ENCODE measurements around the gene SRSF5. TPM values are rescaled to one million over a fixed set of nuclear protein-coding genes. Genes with fewer than 3 reads are reported as not detected.

Gene SRSF5
- polyA plus RNA-seq, 3 donors: 410 to 554 (median 502) TPM

DNA sequence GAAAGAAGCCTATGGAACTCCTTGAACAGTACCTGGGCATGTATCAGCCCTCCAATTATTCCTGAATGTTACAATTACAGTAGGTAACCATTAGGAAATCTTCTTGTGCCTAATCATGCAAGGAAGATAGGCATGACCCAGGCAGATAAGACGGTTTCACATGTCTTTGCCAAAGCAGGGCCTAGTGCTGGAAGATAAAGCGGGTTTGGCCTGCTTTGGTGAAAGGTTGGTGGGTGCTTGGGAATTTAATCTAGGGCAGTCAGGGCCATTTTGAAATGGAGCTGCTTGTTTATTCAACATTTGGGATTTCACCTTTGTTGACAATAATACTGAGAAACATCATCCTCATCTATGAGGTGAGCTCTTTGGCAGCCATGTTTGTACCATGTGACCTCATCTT, 12.5 kb upstream of the SRSF5 start:
- no peak overlapping the region for H3K4me3 Mint-ChIP-seq
- DNase-seq: no peak
- H3K27me3 Mint-ChIP-seq (ENCODE audit: low read depth in 3 of 3): peaks cover 0 to 4% (median 0%) of the 10 kb centered on the region in 3 donors
- H2AFZ ChIP-seq (ENCODE audit: insufficient read depth, low read depth, low read length, poor library complexity, severe bottlenecking): no peak overlapping the region
- no peaks in the 10 kb centered on the region for H3K79me2 ChIP-seq (ENCODE audit: insufficient read depth, low read length)
- H3K4me3 ChIP-seq (replicated peaks in 1 of 3; ENCODE audit: low read depth in 2 of 3, low read length in 3 of 3): no peak overlapping the region
- no peak overlapping the region for H3K9ac ChIP-seq (ENCODE audit: insufficient read depth, low read length, poor library complexity, severe bottlenecking)
- WGBS (ENCODE audit: insufficient coverage): 93% methylated on average over 2 of the region's 2 CpGs
- H3K9me3 Mint-ChIP-seq: peaks cover 0 to 7% (median 2%) of the 10 kb centered on the region in 7 donors
- H3K27ac ChIP-seq (ENCODE audit: low read depth in 1 of 2, low read length in 2 of 2): no peak overlapping the region
- intact Hi-C loops (cut with micrococcal nuclease): no loop called here
- H3K4me2 ChIP-seq (replicated peaks; ENCODE audit: extremely low read depth, low read length, poor library complexity, severe bottlenecking): no peak overlapping the region
- H3K4me1 Mint-ChIP-seq: peaks cover 20% of the 10 kb centered on the region
- no peaks in the 10 kb centered on the region for H3K27me3 ChIP-seq (ENCODE audit: control insufficient read depth in 2 of 2, insufficient read depth in 2 of 2, low read length in 2 of 2)
- TF ChIP-seq, protein P1, sequence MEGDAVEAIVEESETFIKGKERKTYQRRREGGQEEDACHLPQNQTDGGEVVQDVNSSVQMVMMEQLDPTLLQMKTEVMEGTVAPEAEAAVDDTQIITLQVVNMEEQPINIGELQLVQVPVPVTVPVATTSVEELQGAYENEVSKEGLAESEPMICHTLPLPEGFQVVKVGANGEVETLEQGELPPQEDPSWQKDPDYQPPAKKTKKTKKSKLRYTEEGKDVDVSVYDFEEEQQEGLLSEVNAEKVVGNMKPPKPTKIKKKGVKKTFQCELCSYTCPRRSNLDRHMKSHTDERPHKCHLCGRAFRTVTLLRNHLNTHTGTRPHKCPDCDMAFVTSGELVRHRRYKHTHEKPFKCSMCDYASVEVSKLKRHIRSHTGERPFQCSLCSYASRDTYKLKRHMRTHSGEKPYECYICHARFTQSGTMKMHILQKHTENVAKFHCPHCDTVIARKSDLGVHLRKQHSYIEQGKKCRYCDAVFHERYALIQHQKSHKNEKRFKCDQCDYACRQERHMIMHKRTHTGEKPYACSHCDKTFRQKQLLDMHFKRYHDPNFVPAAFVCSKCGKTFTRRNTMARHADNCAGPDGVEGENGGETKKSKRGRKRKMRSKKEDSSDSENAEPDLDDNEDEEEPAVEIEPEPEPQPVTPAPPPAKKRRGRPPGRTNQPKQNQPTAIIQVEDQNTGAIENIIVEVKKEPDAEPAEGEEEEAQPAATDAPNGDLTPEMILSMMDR (IDR thresholded peaks at IDR 0.05): no peak
- no peaks in the 10 kb centered on the region for H3K36me3 ChIP-seq (replicated peaks in 1 of 2; ENCODE audit: control insufficient read depth in 1 of 2, insufficient read depth in 2 of 2, low read length in 2 of 2)
- no peaks in the 10 kb centered on the region for H3K36me3 Mint-ChIP-seq
- H4K20me1 ChIP-seq (ENCODE audit: insufficient read depth, low read length): no peaks in the 10 kb centered on the region
- H3K4me1 ChIP-seq (ENCODE audit: control insufficient read depth in 1 of 2, insufficient read depth in 2 of 2, low read length in 2 of 2): peaks cover 4 to 7% of the 10 kb centered on the region in 2 donors
- H3K27ac Mint-ChIP-seq: peak overlapping the region in 1 of 7 donors; percentile 26
- no peaks in the 10 kb centered on the region for H3K9me3 ChIP-seq (replicated peaks in 1 of 2; ENCODE audit: control insufficient read depth in 1 of 2, insufficient read depth in 1 of 2, low read length in 2 of 2)

GRCh38 chr14:69755296-69755695, 11.6 kb upstream of the SRSF5 start:
- Histone ChIP-seq H3K9me3 (replicated peaks in 1 of 2; ENCODE audit: control insufficient read depth in 1 of 2, insufficient read depth in 1 of 2, low read length in 2 of 2) (no peaks in the 10 kb centered on the region), H3K27me3 (ENCODE audit: control insufficient read depth in 2 of 2, insufficient read depth in 2 of 2, low read length in 2 of 2) (no peaks in the 10 kb centered on the region), H3K27ac (ENCODE audit: low read depth in 1 of 2, low read length in 2 of 2) (no peak overlapping the region), H3K4me1 (ENCODE audit: control insufficient read depth in 1 of 2, insufficient read depth in 2 of 2, low read length in 2 of 2) (peaks cover 4 to 7% of the 10 kb centered on the region in 2 donors), H3K9ac (ENCODE audit: insufficient read depth, low read length, poor library complexity, severe bottlenecking) (no peak overlapping the region), H3K36me3 (replicated peaks in 1 of 2; ENCODE audit: control insufficient read depth in 1 of 2, insufficient read depth in 2 of 2, low read length in 2 of 2) (no peaks in the 10 kb centered on the region), H3K4me3 (replicated peaks in 1 of 3; ENCODE audit: low read depth in 2 of 3, low read length in 3 of 3) (no peak overlapping the region), H3K79me2 (ENCODE audit: insufficient read depth, low read length) (no peaks in the 10 kb centered on the region), H4K20me1 (ENCODE audit: insufficient read depth, low read length) (no peaks in the 10 kb centered on the region), H2AFZ (ENCODE audit: insufficient read depth, low read depth, low read length, poor library complexity, severe bottlenecking) (peak overlapping the region; percentile 34), H3K4me2 (replicated peaks; ENCODE audit: extremely low read depth, low read length, poor library complexity, severe bottlenecking) (no peak overlapping the region)
- Mint-ChIP-seq H3K4me3 (no peak overlapping the region), H3K27ac (no peak overlapping the region), H3K36me3 (no peaks in the 10 kb centered on the region), H3K9me3 (peaks cover 0 to 7% (median 2%) of the 10 kb centered on the region in 7 donors), H3K27me3 (ENCODE audit: low read depth in 3 of 3) (peaks cover 0 to 4% (median 0%) of the 10 kb centered on the region in 3 donors), H3K4me1 (peaks cover 21% of the 10 kb centered on the region)
- TF ChIP-seq, protein P1 (IDR thresholded peaks at IDR 0.05): no peak
- intact Hi-C loops (cut with micrococcal nuclease): no loop called here
- no peak for DNase-seq

All from CD14-positive monocyte (primary cell).